Fibroblast of the aortic adventitia (primary cell): ENCODE measurements around the gene FBH1. TPM values are rescaled to one million over a fixed set of nuclear protein-coding genes. Genes with fewer than 3 reads are reported as not detected.
"Not testable (repeated sequence)": the region's sequence is repeated elsewhere in the genome, so short reads cannot be mapped to it uniquely, and the experiment has no call there.

Source experiments
- DNase-seq: peaks from one replicate; pipeline ENCODE4 v3.0.0-alpha.2; 2010; ENCODE audit warnings: low read depth
- H3K4me3 ChIP-seq: 2 replicates; pipeline ENCODE4 v1.5.1; 2011; ENCODE audit warnings: low read depth, mild to moderate bottlenecking, control low read depth, low read length, moderate library complexity
- CTCF ChIP-seq: IDR thresholded peaks from 2 replicates; pipeline ENCODE4 v1.5.1; 2011; ENCODE audit warnings: mild to moderate bottlenecking, low read length, control low read depth, inconsistent platforms; ENCODE audit not compliant: insufficient read depth
- total RNA-seq: library from RNA; depleted of rRNA; stranded (reverse); fragments of >200 nt; gene quantifications from 2 replicates; pipeline ENCODE4 v1.2.3, GENCODE V29; 2012; ENCODE audit warnings: low replicate concordance

FBH1 gene
- total RNA-seq, 1 donor: 61.4 TPM

GRCh38 chr10:5869156-5869555, 20.9 kb upstream of the FBH1 start:
- TF ChIP-seq CTCF: no peak
- DNase-seq: no peak
- H3K4me3 ChIP-seq: no peak overlapping the region

GRCh38 chr10:5871596-5871995, 18.4 kb upstream of the FBH1 start:
- no peak for TF ChIP-seq CTCF
- no peak for DNase-seq
- no peak overlapping the region for H3K4me3 ChIP-seq

- peak; percentile 71 for TF ChIP-seq CTCF
- DNase-seq: peak; percentile 88
- H3K4me3 ChIP-seq: no peak overlapping the region
Observed at GRCh38 chr10:5873515-5873995, 16.5 kb upstream of the FBH1 start.

GRCh38 chr10:5876181-5876768, 13.8 kb upstream of the FBH1 start:
- H3K4me3 ChIP-seq: no peak overlapping the region
- TF ChIP-seq CTCF: no peak
- DNase-seq: peak; percentile 87

- H3K4me3 ChIP-seq, DNase-seq: not testable (repeated sequence)
Observed at GRCh38 chr10:5877041-5877440, 13.0 kb upstream of the FBH1 start.

GRCh38 chr10:5882961-5883360, 7.1 kb upstream of the FBH1 start:
- DNase-seq: no peak
- no peak overlapping the region for H3K4me3 ChIP-seq
- no peak for TF ChIP-seq CTCF

- no peak for DNase-seq
- H3K4me3 ChIP-seq: no peak overlapping the region
- TF ChIP-seq CTCF: no peak
Observed at GRCh38 chr10:5885619-5886018, 4.4 kb upstream of the FBH1 start.
